Spleen (tissue), 7 donors: ENCODE data around the gene VPS35L.

Experiments
- CTCF ChIP-seq, 11 experiments: fragments of 200-600 bp in 7 of 11; fragments of 450-650 bp in 4 of 11; sonication (generic) in 4 of 11; IDR thresholded peaks in 8 of 11; conservative IDR thresholded peaks in 3 of 11; 1 replicate in 7 of 11; 2 replicates in 4 of 11; pipeline versions ENCODE4 v1.4.0 to v1.8.0; 2016 to 2021; ENCODE audit warnings: antibody characterized with exemption in 11 of 11, inconsistent platforms in 4 of 11, mild to moderate bottlenecking in 1 of 11
- POLR2A ChIP-seq, 3 donors: fragments of 450-650 bp; IDR thresholded peaks; one replicate each; pipeline ENCODE4 v1.5.1; 2017; ENCODE audit warnings: antibody characterized with exemption in 3 of 3, mild to moderate bottlenecking in 1 of 3
- donor health status: DM: no; HTN: no; CAD: no; lungs with moderate emphysema.
- donor health status: DM: no; HTN: no; CAD: no.
- donor health status: DM: no; HTN: no; CAD: no.

GRCh38 chr16:19713697-19714096 lies 158.2 kb downstream of the VPS35L start:
- TF ChIP-seq POLR2A (IDR thresholded peaks at IDR 0.05) (no peak), CTCF (IDR thresholded peaks at IDR 0.05 in 8 of 11, conservative IDR thresholded peaks at IDR 0.05 in 3 of 11) (no peak)
